Heart right ventricle (tissue), 16 donors: ENCODE data around the gene ACTL7B. TPM values are rescaled to one million over a fixed set of nuclear protein-coding genes. Genes with fewer than 3 reads are reported as not detected.

Source experiments
- ATAC-seq, 8 donors: fragments of 200-7000 bp; cut with Tn5 transposase; one replicate each; pipeline ENCODE4 v1.9.1; 2020; ENCODE audit warnings: mild to moderate bottlenecking in 8 of 8, moderate library complexity in 8 of 8, moderate number of reproducible peaks in 1 of 8
- DNase-seq, 2 donors: peaks; one replicate each; pipeline ENCODE4 v3.0.0-alpha.2; 2020
- H3K27ac ChIP-seq, 10 donors: fragments of 200-600 bp; sonication (generic) in 2 of 10; one replicate each; pipeline versions ENCODE4 v1.5.0 to v1.8.0; 2020 to 2022; ENCODE audit warnings: mild to moderate bottlenecking in 3 of 10
- H3K27me3 ChIP-seq, 7 donors: fragments of 200-600 bp; one replicate each; pipeline ENCODE4 v1.8.0; 2021 to 2022; ENCODE audit warnings: mild to moderate bottlenecking in 2 of 7
- H3K36me3 ChIP-seq, 9 donors: fragments of 200-600 bp; sonication (generic) in 1 of 9; one replicate each; pipeline versions ENCODE4 v1.5.0 to v1.8.0; 2020 to 2022; ENCODE audit warnings: mild to moderate bottlenecking in 2 of 9
- H3K4me1 ChIP-seq, 9 donors: fragments of 200-600 bp; sonication (generic) in 1 of 9; one replicate each; pipeline versions ENCODE4 v1.5.0 to v1.8.0; 2020 to 2022; ENCODE audit warnings: mild to moderate bottlenecking in 4 of 9
- H3K4me3 ChIP-seq, 10 donors: fragments of 200-600 bp; sonication (generic) in 2 of 10; one replicate each; pipeline versions ENCODE4 v1.5.0 to v1.8.0; 2020 to 2022; ENCODE audit warnings: mild to moderate bottlenecking in 7 of 10, moderate library complexity in 2 of 10
- H3K9me3 ChIP-seq, 11 donors: fragments of 200-600 bp in 10 of 11; sonication (generic) in 2 of 11; one replicate each; pipeline versions ENCODE4 v1.5.0 to v1.8.0; 2013 to 2022; ENCODE audit warnings: mild to moderate bottlenecking in 2 of 11, control low read depth in 1 of 11, moderate library complexity in 1 of 11
- WGBS, 2 donors: extraction: QIAGEN DNeasy Blood & Tissue Kit; methylation state at CpG; one replicate each; pipeline ENCODE4 v1.1.7; 2013; ENCODE audit warnings: inconsistent platforms in 1 of 2; 5-methylcytosine and 5-hydroxymethylcytosine counted together
- intact Hi-C, 10 donors: fragments of 100-400 bp; cut with DNase I; formaldehyde crosslinking; loops; one replicate each; pipeline versions ENCODE4 v1.11.1 to v1.14.2; 2022
- polyA plus RNA-seq, 2 donors: library from polyadenylated mRNA; stranded (reverse); fragments of 200-250 nt; gene quantifications; one replicate each; pipeline ENCODE4 v1.2.3, GENCODE V29; 2013
- total RNA-seq, 10 donors: library from RNA; stranded (reverse); fragmentation: NEBNext Ultra II Directional in 3 of 10; extraction: Animal tissue kit (Norgen Biotek cat#: 25700) in 3 of 10; gene quantifications; one replicate each; pipeline versions ENCODE4 v1.2.1 to v1.2.4, GENCODE V29; 2021 to 2023
- TF ChIP-seq, protein P1 (sequence below), 9 donors: fragments of 200-600 bp; sonication (generic) in 2 of 9; IDR thresholded peaks; one replicate each; pipeline versions ENCODE4 v1.5.0 to v1.8.0; 2021 to 2022; ENCODE audit warnings: antibody characterized with exemption in 9 of 9, mild to moderate bottlenecking in 5 of 9, moderate library complexity in 1 of 9
- donor health status: Arrhythmogenic right ventricular cardiomyopathy.
- donor health status: ischemic (EF 13 %, LVEDD 7.1; RV severe dilation, severe dysfunction).
- donor health status: healthy with polysubstance abuse.
- donor health status: DM: no; HTN: yes; CAD: no.
- donor health status: DM: no; HTN: no; CAD: no.
- donor health status: ischemic (EF 25% LVEDD 6.9; RV normal size, moderate dysfunction).
- donor health status: ischemic (EF 25% LVEDD 5.7; RV mildly dilated, moderate dysfunction).
- donor health status: healthy.
- donor health status: DM: yes; HTN: yes; CAD: no.
- donor health status: Ischemic cardiomyopathy.
- donor health status: ischemic (EF 35%, LVEDD 5.7; RV mildly dilated, moderate dysfunction).
- donor health status: nonischemic (EF 11% LVEDD 7.7; RV severe dilation, severe dysfunction).
- donor health status: DM: yes; HTN: yes; CAD: no.
- donor health status: PGD.
- donor health status: ischemic (EF 29% LVEDD 5.4; RV normal size, mild dysfunction).
- donor health status: nonischemic (EF 23%, LVEDD 6.1; RV moderate dilation, normal function).

Gene ACTL7B
- total and polyA plus RNA-seq, 12 donors: not detected

GRCh38 chr9:108811944-108812343, 43.8 kb downstream of the ACTL7B start:
- no peaks in the 10 kb centered on the region for H3K27me3 ChIP-seq
- intact Hi-C loops: no loop called here
- TF ChIP-seq, protein P1, sequence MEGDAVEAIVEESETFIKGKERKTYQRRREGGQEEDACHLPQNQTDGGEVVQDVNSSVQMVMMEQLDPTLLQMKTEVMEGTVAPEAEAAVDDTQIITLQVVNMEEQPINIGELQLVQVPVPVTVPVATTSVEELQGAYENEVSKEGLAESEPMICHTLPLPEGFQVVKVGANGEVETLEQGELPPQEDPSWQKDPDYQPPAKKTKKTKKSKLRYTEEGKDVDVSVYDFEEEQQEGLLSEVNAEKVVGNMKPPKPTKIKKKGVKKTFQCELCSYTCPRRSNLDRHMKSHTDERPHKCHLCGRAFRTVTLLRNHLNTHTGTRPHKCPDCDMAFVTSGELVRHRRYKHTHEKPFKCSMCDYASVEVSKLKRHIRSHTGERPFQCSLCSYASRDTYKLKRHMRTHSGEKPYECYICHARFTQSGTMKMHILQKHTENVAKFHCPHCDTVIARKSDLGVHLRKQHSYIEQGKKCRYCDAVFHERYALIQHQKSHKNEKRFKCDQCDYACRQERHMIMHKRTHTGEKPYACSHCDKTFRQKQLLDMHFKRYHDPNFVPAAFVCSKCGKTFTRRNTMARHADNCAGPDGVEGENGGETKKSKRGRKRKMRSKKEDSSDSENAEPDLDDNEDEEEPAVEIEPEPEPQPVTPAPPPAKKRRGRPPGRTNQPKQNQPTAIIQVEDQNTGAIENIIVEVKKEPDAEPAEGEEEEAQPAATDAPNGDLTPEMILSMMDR (IDR thresholded peaks at IDR 0.05): no peak
- ATAC-seq: no peak
- 72 to 83% methylated on average over 1 of the region's 1 CpG for WGBS, 2 donors
- H3K27ac ChIP-seq: no peak overlapping the region
- DNase-seq: no peak
- no peak overlapping the region for H3K4me3 ChIP-seq
- peaks cover 0 to 17% (median 0%) of the 10 kb centered on the region in 9 donors for H3K4me1 ChIP-seq
- H3K36me3 ChIP-seq: no peaks in the 10 kb centered on the region
- no peaks in the 10 kb centered on the region for H3K9me3 ChIP-seq

- Histone ChIP-seq H3K4me1 (peaks cover 0 to 8% (median 0%) of the 10 kb centered on the region in 9 donors), H3K4me3 (no peak overlapping the region), H3K9me3 (no peaks in the 10 kb centered on the region), H3K27ac (no peak overlapping the region), H3K36me3 (no peaks in the 10 kb centered on the region), H3K27me3 (no peaks in the 10 kb centered on the region)
- 74 to 81% methylated on average over 3 of the region's 3 CpGs for WGBS, 2 donors
- intact Hi-C loops: no loop called here
- TF ChIP-seq, protein P1 (IDR thresholded peaks at IDR 0.05): no peak
- DNase-seq (no peak), ATAC-seq (no peak)
Observed at GRCh38 chr9:108809269-108809668, 46.5 kb downstream of the ACTL7B start.

Other genes starting within 250 kb of the ACTL7B start
- not detected for gene ACTL7A, start 6.3 kb upstream of the ACTL7B start, total RNA-seq
- not detected for gene ACTL7A, start 6.3 kb upstream of the ACTL7B start, polyA plus RNA-seq
- 10 to 100 TPM; 19.2 to 31.7 (median 25.7) TPM for gene ELP1, start 78.1 kb upstream of the ACTL7B start, total RNA-seq
- 10 to 100 TPM; 11.7 to 18.2 TPM for gene ELP1, start 78.1 kb upstream of the ACTL7B start, polyA plus RNA-seq
- 10 to 100 TPM; 11.5 to 17.7 (median 14.6) TPM for gene ABITRAM, start 78.4 kb upstream of the ACTL7B start, total RNA-seq
- gene ABITRAM, start 78.4 kb upstream of the ACTL7B start, polyA plus RNA-seq: 10 to 100 TPM in 1 of 2 donors, 1 to 10 TPM in 1; 9.1 to 15.4 TPM
- 10 to 100 TPM; 48.5 to 75.4 (median 63.2) TPM for gene CTNNAL1, start 157.5 kb upstream of the ACTL7B start, total RNA-seq
- 100 to 1,000 TPM in 1 of 2 donors, 10 to 100 TPM in 1; 42.7 to 115 TPM for gene CTNNAL1, start 157.5 kb upstream of the ACTL7B start, polyA plus RNA-seq